Measurements from ENCODE around the gene CTXN1. TPM values are rescaled to one million over a fixed set of nuclear protein-coding genes. Genes with fewer than 3 reads are reported as not detected.
"Not testable (repeated sequence)": the region's sequence is repeated elsewhere in the genome, so short reads cannot be mapped to it uniquely, and the experiment has no call there.

Gene CTXN1
- total and polyA plus RNA-seq, 7 donors = 0.04 to 0.30 (median 0.25) TPM; not detected in 4

GRCh38 chr19:7894612-7895309, 31.2 kb downstream of the CTXN1 start:
- ATAC-seq (no peak), DNase-seq (no peak)
- H3K9me3 ChIP-seq = no peaks in the 10 kb centered on the region
- H3K4me1 ChIP-seq = no peaks in the 10 kb centered on the region
- no peak overlapping the region for H3K4me3 ChIP-seq
- intact Hi-C loops (cut with DNase I) = no loop called here
- no peak for TF ChIP-seq CTCF (IDR thresholded peaks at IDR 0.05)
- 37 to 46% (median 40%) methylated on average over 17 to 18 of the region's 18 CpGs for WGBS, 3 donors
- no peak overlapping the region for H3K27ac ChIP-seq
- H3K36me3 ChIP-seq (ENCODE audit: insufficient read depth in 1 of 2, low read depth in 1 of 2) = no peaks in the 10 kb centered on the region
- peaks cover 0 to 21% (median 0%) of the 10 kb centered on the region in 3 donors for H3K27me3 ChIP-seq (ENCODE audit: insufficient read depth in 3 of 3, low read length in 2 of 3)

GRCh38 chr19:7893362-7894101, 32.4 kb downstream of the CTXN1 start:
- ATAC-seq; H3K4me1 ChIP-seq; DNase-seq; intact Hi-C loops (cut with DNase I); H3K9me3 ChIP-seq; H3K27ac ChIP-seq; H3K4me3 ChIP-seq; H3K36me3 ChIP-seq (ENCODE audit: insufficient read depth in 1 of 2, low read depth in 1 of 2): not testable (repeated sequence)
- 75 to 81% (median 77%) methylated on average over 17 to 18 of the region's 18 CpGs for WGBS, 3 donors
- H3K27me3 ChIP-seq (ENCODE audit: insufficient read depth in 3 of 3, low read length in 2 of 3) = peaks cover 0 to 32% (median 0%) of the 10 kb centered on the region in 3 donors

GRCh38 chr19:7888826-7889217, 37.1 kb downstream of the CTXN1 start:
- intact Hi-C loops (cut with DNase I) = no loop called here
- no peak for TF ChIP-seq CTCF (IDR thresholded peaks at IDR 0.05)
- Histone ChIP-seq H3K36me3 (ENCODE audit: insufficient read depth in 1 of 2, low read depth in 1 of 2) (no peaks in the 10 kb centered on the region), H3K27me3 (ENCODE audit: insufficient read depth in 3 of 3, low read length in 2 of 3) (peaks cover 0 to 42% (median 0%) of the 10 kb centered on the region in 3 donors), H3K4me3 (peak overlapping the region; percentile 22), H3K9me3 (no peaks in the 10 kb centered on the region), H3K27ac (no peak overlapping the region), H3K4me1 (no peaks in the 10 kb centered on the region)
- WGBS, 3 donors = 74 to 79% (median 75%) methylated on average over 8 of the region's 8 CpGs
- no peak for DNase-seq
- ATAC-seq = no peak

- TF ChIP-seq CTCF (IDR thresholded peaks at IDR 0.05) = no peak
- WGBS, 3 donors = 12 to 18% (median 13%) methylated on average over 36 to 53 of the region's 53 CpGs
- no peaks in the 10 kb centered on the region for H3K36me3 ChIP-seq (ENCODE audit: insufficient read depth in 1 of 2, low read depth in 1 of 2)
- peaks cover 0 to 37% (median 0%) of the 10 kb centered on the region in 3 donors for H3K27me3 ChIP-seq (ENCODE audit: insufficient read depth in 3 of 3, low read length in 2 of 3)
- no peaks in the 10 kb centered on the region for H3K4me1 ChIP-seq
- peak within 1 kb of the TSS; percentile 22 for H3K4me3 ChIP-seq
- H3K9me3 ChIP-seq = no peaks in the 10 kb centered on the region
- intact Hi-C loops (cut with DNase I) = no loop called here
- peak in 2 of 4 donors; percentile 61 to 81 for ATAC-seq
- DNase-seq = no peak
- H3K27ac ChIP-seq = no peak within 1 kb of the TSS
Measured at GRCh38 chr19:7888145-7888825, 37.6 kb downstream of the CTXN1 start, which contains the start of gene LRRC8E. Gene LRRC8E, plus strand, starts transcription at chr19:7888510. Its CDS starts 7,094 bp downstream, at chr19:7895604.

All from psoas muscle (tissue), 8 donors.